Prostate gland (tissue), 2 donors: ENCODE data around the gene CASP8. TPM values are rescaled to one million over a fixed set of nuclear protein-coding genes. Genes with fewer than 3 reads are reported as not detected.

Experiments used
- DNase-seq: peaks from one replicate; pipeline ENCODE4 v3.0.0-alpha.2; 2019; ENCODE audit warnings: low spot score
- H3K27ac ChIP-seq, 2 donors: fragments of 200-600 bp; sonication (generic); 2 replicates each; pipeline ENCODE4 v1.5.1; 2017 to 2019
- H3K27me3 ChIP-seq: fragments of 200-600 bp; sonication (generic); replicated peaks from 2 replicates; pipeline ENCODE4 v1.5.1; 2019; ENCODE audit not compliant: insufficient read depth
- H3K36me3 ChIP-seq, 2 donors: fragments of 200-600 bp; sonication (generic); 1 replicate in 1 of 2; 2 replicates in 1 of 2; pipeline versions ENCODE4 v1.5.1 to v1.8.1; 2017 to 2019
- H3K4me1 ChIP-seq: fragments of 200-600 bp; sonication (generic); replicated peaks from 2 replicates; pipeline ENCODE4 v1.5.1; 2019
- H3K4me3 ChIP-seq, 2 donors: fragments of 200-600 bp; sonication (generic); 2 replicates each; pipeline ENCODE4 v1.5.1; 2017 to 2019
- H3K9me3 ChIP-seq: fragments of 200-600 bp; sonication (generic); 2 replicates; pipeline ENCODE4 v1.5.1; 2017
- POLR2A ChIP-seq: fragments of 450-650 bp; IDR thresholded peaks from one replicate; pipeline ENCODE4 v1.6.1; 2016; ENCODE audit warnings: antibody characterized with exemption, mild to moderate bottlenecking
- POLR2AphosphoS5 ChIP-seq: sonication (generic); formaldehyde crosslinking; IDR thresholded peaks from one replicate; pipeline ENCODE4 v1.6.1; 2017; ENCODE audit warnings: antibody characterized with exemption
- WGBS: methylation state at CpG from one replicate; pipeline ENCODE4 v1.1.5; 2018; 5-methylcytosine and 5-hydroxymethylcytosine counted together
- intact Hi-C: fragments of 100-400 bp; cut with DNase I; formaldehyde crosslinking; loops from one replicate; pipeline ENCODE4 v1.14.2; 2022
- total RNA-seq, 2 donors: library from RNA; depleted of rRNA; stranded (reverse); fragments of >200 nt; gene quantifications; one replicate each; pipeline ENCODE4 v1.1.0, GENCODE V29; 2016
- TF ChIP-seq, protein P1 (sequence below), 4 experiments: fragments of 200-600 bp in 2 of 4; fragments of 450-650 bp in 2 of 4; sonication (generic) in 2 of 4; IDR thresholded peaks; 1 replicate in 3 of 4; 2 replicates in 1 of 4; pipeline ENCODE4 v1.5.1; 2016 to 2019; ENCODE audit warnings: antibody characterized with exemption in 4 of 4, mild to moderate bottlenecking in 2 of 4, moderate library complexity in 2 of 4

CASP8 gene
- total RNA-seq, 2 donors from 2014 or later, result 10.0 to 16.9 TPM

DNA sequence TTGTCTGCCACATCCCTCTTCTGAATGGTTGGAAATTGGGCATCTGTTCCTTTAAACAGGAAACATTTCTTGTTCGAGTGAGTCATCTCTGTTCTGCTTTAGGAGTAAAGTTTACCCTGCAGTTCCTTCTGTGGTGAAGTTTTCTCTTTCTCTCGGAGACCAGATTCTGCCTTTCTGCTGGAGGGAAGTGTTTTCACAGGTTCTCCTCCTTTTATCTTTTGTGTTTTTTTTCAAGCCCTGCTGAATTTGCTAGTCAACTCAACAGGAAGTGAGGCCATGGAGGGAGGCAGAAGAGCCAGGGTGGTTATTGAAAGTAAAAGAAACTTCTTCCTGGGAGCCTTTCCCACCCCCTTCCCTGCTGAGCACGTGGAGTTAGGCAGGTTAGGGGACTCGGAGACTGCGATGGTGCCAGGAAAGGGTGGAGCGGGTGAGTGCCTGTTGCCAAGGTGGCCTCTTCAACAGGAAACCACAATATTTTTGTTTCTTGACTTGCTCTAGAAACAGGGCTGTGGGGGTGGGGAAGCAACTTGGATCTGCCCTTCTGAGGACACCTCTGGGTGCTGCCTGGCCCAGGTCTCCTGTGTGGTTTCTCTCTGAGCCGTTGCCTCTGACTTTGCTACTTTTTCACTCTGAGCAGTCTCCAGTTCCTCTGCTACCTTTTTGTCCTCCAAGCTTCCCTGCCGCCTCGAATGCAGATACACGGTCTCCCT lies 2.2 kb upstream of the CASP8 start:
- H3K4me1 ChIP-seq, result no peaks in the 10 kb centered on the region

DNA sequence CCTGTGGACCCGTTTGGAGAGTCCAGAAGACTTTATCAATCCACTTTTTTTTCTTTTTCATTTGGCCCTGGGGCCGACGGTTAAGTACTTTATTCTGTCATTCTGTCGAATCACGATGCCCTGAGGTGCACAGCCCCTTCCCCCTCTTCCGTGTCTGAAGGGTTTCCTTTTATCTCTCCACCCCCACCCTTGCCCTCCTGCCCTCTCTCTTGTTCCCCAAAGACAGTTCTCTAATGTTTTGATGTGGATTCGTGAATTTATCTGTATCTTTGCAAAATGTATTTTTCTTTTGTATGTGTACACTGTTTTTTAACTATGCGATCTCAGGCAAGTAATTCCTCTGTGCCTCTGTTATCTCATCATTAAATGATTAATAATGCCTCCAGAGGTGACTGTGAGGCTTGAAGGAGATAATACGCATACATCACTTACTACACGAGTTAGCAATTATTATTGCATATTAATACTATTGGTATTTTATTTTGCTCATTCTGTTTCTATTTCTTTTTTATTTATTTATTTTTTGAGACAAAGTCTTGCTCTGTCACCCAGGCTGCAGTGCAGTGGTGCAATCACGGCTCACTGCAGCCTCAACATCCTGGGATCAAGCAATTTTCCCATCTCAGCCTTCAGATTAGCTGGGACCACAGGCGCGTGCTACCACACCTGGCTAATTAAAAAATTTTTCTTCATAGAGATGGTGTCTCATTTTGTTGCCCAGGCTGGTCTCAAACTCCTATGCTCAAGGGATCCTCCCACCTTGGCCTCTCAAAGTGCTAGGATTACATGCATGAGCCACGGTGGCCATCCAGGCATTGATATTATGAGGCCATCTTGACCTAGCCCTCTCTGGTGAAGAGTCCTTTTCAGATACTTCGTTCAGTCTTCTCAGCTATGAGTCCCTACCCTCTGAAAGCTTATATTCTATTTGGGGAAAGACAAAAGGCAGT lies 1.4 kb upstream of the CASP8 start:
- Histone ChIP-seq H3K4me3 (peak overlapping the region; percentile 38 to 40), H3K27me3 (no peaks in the 10 kb centered on the region), H3K9me3 (no peaks in the 10 kb centered on the region), H3K27ac (peak overlapping the region; percentile 80 to 83), H3K4me1 (no peaks in the 10 kb centered on the region), H3K36me3 (no peaks in the 10 kb centered on the region)
- WGBS, result 34% methylated on average over 15 of the region's 15 CpGs
- intact Hi-C loops, result no loop called here
- TF ChIP-seq POLR2AphosphoS5 (no peak), POLR2A (no peak)
- TF ChIP-seq, protein P1, sequence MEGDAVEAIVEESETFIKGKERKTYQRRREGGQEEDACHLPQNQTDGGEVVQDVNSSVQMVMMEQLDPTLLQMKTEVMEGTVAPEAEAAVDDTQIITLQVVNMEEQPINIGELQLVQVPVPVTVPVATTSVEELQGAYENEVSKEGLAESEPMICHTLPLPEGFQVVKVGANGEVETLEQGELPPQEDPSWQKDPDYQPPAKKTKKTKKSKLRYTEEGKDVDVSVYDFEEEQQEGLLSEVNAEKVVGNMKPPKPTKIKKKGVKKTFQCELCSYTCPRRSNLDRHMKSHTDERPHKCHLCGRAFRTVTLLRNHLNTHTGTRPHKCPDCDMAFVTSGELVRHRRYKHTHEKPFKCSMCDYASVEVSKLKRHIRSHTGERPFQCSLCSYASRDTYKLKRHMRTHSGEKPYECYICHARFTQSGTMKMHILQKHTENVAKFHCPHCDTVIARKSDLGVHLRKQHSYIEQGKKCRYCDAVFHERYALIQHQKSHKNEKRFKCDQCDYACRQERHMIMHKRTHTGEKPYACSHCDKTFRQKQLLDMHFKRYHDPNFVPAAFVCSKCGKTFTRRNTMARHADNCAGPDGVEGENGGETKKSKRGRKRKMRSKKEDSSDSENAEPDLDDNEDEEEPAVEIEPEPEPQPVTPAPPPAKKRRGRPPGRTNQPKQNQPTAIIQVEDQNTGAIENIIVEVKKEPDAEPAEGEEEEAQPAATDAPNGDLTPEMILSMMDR (IDR thresholded peaks at IDR 0.05), result no peak
- no peak for DNase-seq

More for the DNA sequence above, 2.2 kb upstream of the CASP8 start:
- Histone ChIP-seq H3K27me3 (no peaks in the 10 kb centered on the region), H3K27ac (peak overlapping the region; percentile 80 to 83), H3K36me3 (no peaks in the 10 kb centered on the region), H3K9me3 (no peaks in the 10 kb centered on the region), H3K4me3 (peak overlapping the region; percentile 38 to 40)
- TF ChIP-seq, protein P1 (IDR thresholded peaks at IDR 0.05), result peak in 1 of 4 experiments; percentile 23
- TF ChIP-seq POLR2A (peak; percentile 38), POLR2AphosphoS5 (peak; percentile 51)
- intact Hi-C loops, result no loop called here
- peak; percentile 78 for DNase-seq
- WGBS, result 0% methylated on average over 10 of the region's 10 CpGs

DNA sequence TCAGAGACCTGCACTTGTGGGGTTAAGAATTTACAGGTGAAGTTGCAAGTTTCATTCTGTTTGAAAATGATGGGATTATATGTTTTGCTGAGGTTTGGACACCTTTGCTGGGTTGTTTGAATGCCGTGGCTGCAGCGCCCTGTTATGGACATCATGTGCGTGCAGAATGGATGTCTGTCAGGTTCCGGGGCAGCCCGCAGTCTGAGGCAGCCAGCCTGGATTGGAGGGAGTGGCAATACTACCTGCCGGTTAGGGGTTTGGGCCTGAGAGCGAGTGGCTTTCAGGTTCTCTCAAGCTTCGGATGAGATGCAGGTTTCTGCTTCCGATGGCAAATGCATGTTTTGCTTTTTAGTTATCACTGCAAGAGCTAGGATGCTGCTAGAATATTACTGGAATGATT lies 1.1 kb downstream of the CASP8 start:
- DNase-seq, result no peak
- Histone ChIP-seq H3K27me3 (no peaks in the 10 kb centered on the region), H3K27ac (no peak overlapping the region), H3K36me3 (no peaks in the 10 kb centered on the region), H3K9me3 (no peaks in the 10 kb centered on the region), H3K4me1 (no peaks in the 10 kb centered on the region), H3K4me3 (no peak overlapping the region)
- WGBS, result 73% methylated on average over 9 of the region's 9 CpGs
- TF ChIP-seq POLR2A (no peak), POLR2AphosphoS5 (no peak)
- TF ChIP-seq, protein P1 (IDR thresholded peaks at IDR 0.05), result no peak
- intact Hi-C loops, result no loop called here

DNA sequence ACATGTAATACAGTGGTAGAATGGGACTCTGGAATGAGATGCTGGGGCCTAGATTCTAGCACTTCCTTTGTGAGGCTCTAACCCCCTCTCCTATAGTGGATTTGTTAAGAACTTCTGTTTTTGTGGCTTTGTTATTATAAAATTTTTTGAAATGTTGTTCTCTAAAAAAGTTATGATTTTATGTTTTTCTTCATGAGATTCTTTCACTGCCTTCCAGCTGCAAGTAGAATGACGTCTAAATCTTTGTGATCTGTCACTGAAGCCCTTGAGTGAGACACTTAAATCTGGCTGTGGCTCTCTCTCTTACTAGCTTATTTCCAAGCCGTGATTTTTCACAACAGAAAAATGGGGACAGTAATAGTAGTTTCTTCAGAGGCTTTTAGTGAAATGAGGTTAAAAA lies 1.6 kb downstream of the CASP8 start:
- H3K27me3 ChIP-seq, result no peaks in the 10 kb centered on the region
- DNase-seq, result no peak
- TF ChIP-seq POLR2AphosphoS5 (no peak), POLR2A (no peak)
- TF ChIP-seq, protein P1 (IDR thresholded peaks at IDR 0.05), result no peak
- H3K4me3 ChIP-seq, result no peak overlapping the region
- intact Hi-C loops, result no loop called here
- H3K9me3 ChIP-seq, result no peaks in the 10 kb centered on the region
- H3K4me1 ChIP-seq, result no peaks in the 10 kb centered on the region
- no peaks in the 10 kb centered on the region for H3K36me3 ChIP-seq
- no peak overlapping the region for H3K27ac ChIP-seq
- 77% methylated on average over 2 of the region's 2 CpGs for WGBS
